ENCODE measurements around the gene STAG2.

The STAG2 gene

DNA sequence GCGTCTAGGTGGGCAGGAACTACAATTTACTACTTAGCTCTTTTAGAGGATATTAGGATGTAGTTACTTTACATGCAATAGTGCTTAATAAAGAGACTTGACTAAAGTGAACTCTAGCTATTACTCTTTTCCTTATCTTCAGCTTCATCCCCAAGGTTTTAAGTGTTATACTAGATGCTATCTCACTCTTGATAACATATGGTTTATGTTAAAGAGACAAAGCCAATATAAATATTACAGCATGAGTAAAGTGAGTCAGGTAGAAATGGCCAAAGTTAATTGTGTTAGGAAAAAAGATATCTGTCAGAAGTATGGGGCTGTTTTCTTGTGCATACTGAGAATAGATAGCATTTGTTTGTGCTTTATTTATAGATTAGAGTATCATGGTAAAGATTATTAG, 80.5 kb downstream of the STAG2 start:
- TF ChIP-seq TAF1 (IDR thresholded peaks at IDR 0.05; ENCODE audit: borderline replicate concordance, insufficient read depth, low read length) (no peak), FOXP2 (optimal IDR thresholded peaks at IDR 0.05; ENCODE audit: borderline replicate concordance, extremely low read depth, extremely low read length, insufficient read depth) (no peak), POLR2AphosphoS5 (IDR thresholded peaks at IDR 0.05; ENCODE audit: low read depth, low read length) (no peak), SIN3A (IDR thresholded peaks at IDR 0.05; ENCODE audit: borderline replicate concordance, insufficient read depth, low read length) (no peak)
- TF ChIP-seq, protein P1, sequence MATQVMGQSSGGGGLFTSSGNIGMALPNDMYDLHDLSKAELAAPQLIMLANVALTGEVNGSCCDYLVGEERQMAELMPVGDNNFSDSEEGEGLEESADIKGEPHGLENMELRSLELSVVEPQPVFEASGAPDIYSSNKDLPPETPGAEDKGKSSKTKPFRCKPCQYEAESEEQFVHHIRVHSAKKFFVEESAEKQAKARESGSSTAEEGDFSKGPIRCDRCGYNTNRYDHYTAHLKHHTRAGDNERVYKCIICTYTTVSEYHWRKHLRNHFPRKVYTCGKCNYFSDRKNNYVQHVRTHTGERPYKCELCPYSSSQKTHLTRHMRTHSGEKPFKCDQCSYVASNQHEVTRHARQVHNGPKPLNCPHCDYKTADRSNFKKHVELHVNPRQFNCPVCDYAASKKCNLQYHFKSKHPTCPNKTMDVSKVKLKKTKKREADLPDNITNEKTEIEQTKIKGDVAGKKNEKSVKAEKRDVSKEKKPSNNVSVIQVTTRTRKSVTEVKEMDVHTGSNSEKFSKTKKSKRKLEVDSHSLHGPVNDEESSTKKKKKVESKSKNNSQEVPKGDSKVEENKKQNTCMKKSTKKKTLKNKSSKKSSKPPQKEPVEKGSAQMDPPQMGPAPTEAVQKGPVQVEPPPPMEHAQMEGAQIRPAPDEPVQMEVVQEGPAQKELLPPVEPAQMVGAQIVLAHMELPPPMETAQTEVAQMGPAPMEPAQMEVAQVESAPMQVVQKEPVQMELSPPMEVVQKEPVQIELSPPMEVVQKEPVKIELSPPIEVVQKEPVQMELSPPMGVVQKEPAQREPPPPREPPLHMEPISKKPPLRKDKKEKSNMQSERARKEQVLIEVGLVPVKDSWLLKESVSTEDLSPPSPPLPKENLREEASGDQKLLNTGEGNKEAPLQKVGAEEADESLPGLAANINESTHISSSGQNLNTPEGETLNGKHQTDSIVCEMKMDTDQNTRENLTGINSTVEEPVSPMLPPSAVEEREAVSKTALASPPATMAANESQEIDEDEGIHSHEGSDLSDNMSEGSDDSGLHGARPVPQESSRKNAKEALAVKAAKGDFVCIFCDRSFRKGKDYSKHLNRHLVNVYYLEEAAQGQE (IDR thresholded peaks at IDR 0.05; ENCODE audit: insufficient read depth in 1 of 2, low read depth in 2 of 2, low read length in 2 of 2): no peak

DNA sequence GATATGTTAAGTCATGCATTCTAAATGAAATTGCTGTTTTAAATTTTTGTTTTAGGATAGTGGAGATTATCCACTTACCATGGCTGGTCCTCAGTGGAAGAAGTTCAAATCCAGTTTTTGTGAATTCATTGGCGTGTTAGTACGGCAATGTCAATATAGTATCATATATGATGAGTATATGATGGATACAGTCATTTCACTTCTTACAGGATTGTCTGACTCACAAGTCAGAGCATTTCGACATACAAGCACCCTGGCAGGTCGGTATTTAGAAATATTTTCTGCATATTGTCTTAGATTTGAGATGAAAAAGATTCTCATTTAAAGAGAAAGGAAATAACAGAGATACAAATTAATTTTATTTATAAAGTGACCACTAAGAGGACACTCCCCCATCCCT, 83.6 kb downstream of the STAG2 start:
- TF ChIP-seq FOXP2 (optimal IDR thresholded peaks at IDR 0.05; ENCODE audit: borderline replicate concordance, extremely low read depth, extremely low read length, insufficient read depth) (no peak), TAF1 (IDR thresholded peaks at IDR 0.05; ENCODE audit: borderline replicate concordance, insufficient read depth, low read length) (no peak), SIN3A (IDR thresholded peaks at IDR 0.05; ENCODE audit: borderline replicate concordance, insufficient read depth, low read length) (no peak), POLR2AphosphoS5 (IDR thresholded peaks at IDR 0.05; ENCODE audit: low read depth, low read length) (no peak)
- TF ChIP-seq, protein P1 (IDR thresholded peaks at IDR 0.05; ENCODE audit: insufficient read depth in 1 of 2, low read depth in 2 of 2, low read length in 2 of 2): no peak

DNA sequence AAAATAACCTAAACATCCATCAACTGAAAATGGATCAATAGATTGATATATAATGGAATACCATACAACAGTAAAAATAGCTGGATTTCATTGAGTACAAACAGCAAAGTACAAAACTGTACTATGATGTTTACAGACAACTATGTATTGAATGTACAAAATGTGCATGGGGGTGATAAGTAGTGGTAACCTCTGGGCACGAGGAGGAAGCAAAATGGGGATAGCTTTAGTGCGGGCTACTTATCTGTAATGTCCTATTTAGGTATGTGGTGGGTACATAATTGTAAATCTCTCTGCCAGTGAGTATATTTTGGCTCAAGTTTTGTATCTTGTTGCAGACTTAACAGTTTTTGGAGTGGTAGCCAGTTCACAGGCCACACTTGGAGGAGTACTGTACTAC, 123.6 kb downstream of the STAG2 start:
- no peak for TF ChIP-seq SIN3A (IDR thresholded peaks at IDR 0.05; ENCODE audit: borderline replicate concordance, insufficient read depth, low read length)
- TF ChIP-seq POLR2AphosphoS5 (IDR thresholded peaks at IDR 0.05; ENCODE audit: low read depth, low read length): no peak
- no peak for TF ChIP-seq FOXP2 (optimal IDR thresholded peaks at IDR 0.05; ENCODE audit: borderline replicate concordance, extremely low read depth, extremely low read length, insufficient read depth)

DNA sequence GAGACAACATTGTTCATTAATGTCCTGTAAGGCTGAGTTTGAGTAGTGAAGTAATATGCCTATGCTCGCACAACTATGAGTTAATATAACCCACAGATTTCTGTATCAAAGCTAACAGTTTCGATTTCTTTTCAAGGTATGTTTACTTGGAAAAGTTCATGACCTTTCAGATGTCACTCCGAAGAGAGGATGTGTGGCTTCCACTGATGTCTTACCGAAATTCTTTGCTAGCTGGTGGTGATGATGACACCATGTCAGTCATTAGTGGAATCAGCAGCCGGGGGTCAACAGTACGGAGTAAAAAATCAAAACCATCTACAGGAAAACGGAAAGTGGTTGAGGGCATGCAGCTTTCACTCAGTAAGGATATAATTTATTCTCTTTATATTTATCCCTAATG, 124.9 kb downstream of the STAG2 start:
- TF ChIP-seq SIN3A (IDR thresholded peaks at IDR 0.05; ENCODE audit: borderline replicate concordance, insufficient read depth, low read length) (no peak), FOXP2 (optimal IDR thresholded peaks at IDR 0.05; ENCODE audit: borderline replicate concordance, extremely low read depth, extremely low read length, insufficient read depth) (no peak)

DNA sequence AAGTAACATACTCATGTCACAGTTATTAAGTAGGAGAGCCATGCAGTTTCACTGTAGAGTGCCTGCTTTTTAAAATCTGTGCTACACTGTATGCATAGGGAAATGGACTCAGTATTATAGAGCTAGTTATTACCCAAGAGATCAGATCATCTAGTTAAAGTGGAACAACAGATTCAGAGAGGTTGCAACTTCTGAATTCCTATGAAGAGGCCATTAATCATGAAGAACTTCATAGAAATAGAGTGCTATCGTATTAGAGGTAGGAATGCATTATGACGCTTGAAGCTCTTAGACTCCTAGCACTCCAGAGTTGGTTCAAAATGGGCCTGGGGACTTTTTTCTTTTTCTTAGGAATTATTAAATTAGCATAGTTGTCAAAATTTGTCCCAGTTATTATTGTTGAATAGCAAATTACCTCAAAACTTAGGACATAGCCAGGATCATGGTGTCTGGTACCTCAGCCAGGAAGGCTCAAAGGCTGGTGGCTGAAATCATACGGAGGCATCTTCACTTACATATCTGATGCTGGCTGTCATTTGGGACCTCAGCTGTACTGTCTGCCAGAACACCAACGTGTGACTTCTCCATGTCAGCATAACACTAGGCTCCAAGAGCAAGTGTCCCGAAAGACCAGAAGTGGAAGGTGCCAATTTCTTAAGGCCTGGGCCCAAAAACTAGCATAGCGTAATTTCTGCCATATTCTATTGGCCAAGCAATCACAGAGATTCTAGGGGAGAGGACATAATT, 125.7 kb downstream of the STAG2 start:
- TF ChIP-seq POLR2AphosphoS5 (IDR thresholded peaks at IDR 0.05; ENCODE audit: low read depth, low read length) (no peak), TAF1 (IDR thresholded peaks at IDR 0.05; ENCODE audit: borderline replicate concordance, insufficient read depth, low read length) (no peak), SIN3A (IDR thresholded peaks at IDR 0.05; ENCODE audit: borderline replicate concordance, insufficient read depth, low read length) (no peak)

DNA sequence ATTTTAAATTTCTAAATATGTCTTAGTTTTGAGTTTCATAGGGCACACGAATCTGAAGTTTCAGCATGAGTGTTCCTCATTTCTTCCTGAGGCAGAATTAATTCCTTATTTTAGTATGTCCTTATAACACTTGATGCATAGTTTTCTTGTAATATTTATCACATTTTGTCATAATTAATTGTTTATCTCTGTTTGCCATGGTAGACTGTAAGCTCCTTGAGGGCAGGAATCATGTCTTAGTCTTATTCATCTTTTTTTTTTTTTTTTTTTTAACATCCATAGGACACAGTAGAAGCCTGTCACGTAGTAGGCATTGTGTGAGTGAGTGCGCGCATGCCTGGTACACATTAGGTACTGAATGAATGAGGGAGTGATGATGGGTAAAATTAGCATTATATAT, 131.7 kb downstream of the STAG2 start:
- TF ChIP-seq TAF1 (IDR thresholded peaks at IDR 0.05; ENCODE audit: borderline replicate concordance, insufficient read depth, low read length) (no peak), POLR2AphosphoS5 (IDR thresholded peaks at IDR 0.05; ENCODE audit: low read depth, low read length) (no peak), FOXP2 (optimal IDR thresholded peaks at IDR 0.05; ENCODE audit: borderline replicate concordance, extremely low read depth, extremely low read length, insufficient read depth) (no peak), SIN3A (IDR thresholded peaks at IDR 0.05; ENCODE audit: borderline replicate concordance, insufficient read depth, low read length) (no peak)
- TF ChIP-seq, protein P1 (IDR thresholded peaks at IDR 0.05; ENCODE audit: insufficient read depth in 1 of 2, low read depth in 2 of 2, low read length in 2 of 2): no peak
